ENCODE data around the gene CACNA1D. TPM values are rescaled to one million over a fixed set of nuclear protein-coding genes. Genes with fewer than 3 reads are reported as not detected.

The CACNA1D gene
- total and polyA plus RNA-seq, 9 of the 15 experiments (the other 6 are each of a cell fraction or from before 2014, with no cell fraction given) = 0.29 TPM; not detected in 8

GRCh38 chr3:53695324-53695690 is 200.9 kb downstream of the CACNA1D start:
- no peaks in the 10 kb centered on the region for H3K4me1 ChIP-seq (replicated peaks in 1 of 2; ENCODE audit: control insufficient read depth in 2 of 2, insufficient read depth in 2 of 2, low read length in 2 of 2)
- H3K9ac ChIP-seq (ENCODE audit: insufficient read depth in 1 of 2, low read depth in 2 of 2, low read length in 2 of 2) = no peak overlapping the region
- CTCF ChIA-PET (ENCODE audit: low intra/inter-chr PET ratio) = no interaction called here
- peaks cover 0 to 7% of the 10 kb centered on the region in 2 experiments; a peak in 2 of 5 replicates for H3K27me3 ChIP-seq (ENCODE audit: control insufficient read depth in 2 of 2, insufficient read depth in 2 of 2, low read length in 2 of 2)
- no peaks in the 10 kb centered on the region for H3K36me3 ChIP-seq (ENCODE audit: control insufficient read depth, insufficient read depth, low read length)
- ATAC-seq = no peak
- DNase-seq (ENCODE audit: extremely low read depth in 1 of 4, low spot score in 3 of 4) = no peak
- intact Hi-C loops (cut with micrococcal nuclease) = no loop called here
- no peaks in the 10 kb centered on the region for H3K79me2 ChIP-seq (ENCODE audit: control insufficient read depth, insufficient read depth, low read length)
- H3K9me1 ChIP-seq (ENCODE audit: control insufficient read depth, insufficient read depth, low read length) = no peaks in the 10 kb centered on the region
- no peaks in the 10 kb centered on the region for H3K9me3 ChIP-seq (replicated peaks; ENCODE audit: control insufficient read depth, insufficient read depth, low read depth, low read length)
- 2% methylated on average over 6 of the region's 7 CpGs for WGBS (ENCODE audit: insufficient coverage, low coverage, missing lambda C conversion rate)
- no peaks in the 10 kb centered on the region for H4K20me1 ChIP-seq (replicated peaks; ENCODE audit: control insufficient read depth, insufficient read depth, low read length)
- no peak overlapping the region for H3K4me3 ChIP-seq
- H2AFZ ChIP-seq (ENCODE audit: low read depth, low read length) = no peak overlapping the region
- BruUV-seq (replicated peaks) = no TSS peak
- in situ Hi-C loops (cut with MboI) = no loop called here
- no peak for FAIRE-seq
- POLR2A ChIA-PET = no interaction called here
- no peak overlapping the region for H3K27ac ChIP-seq (ENCODE audit: extremely low read depth, low read depth, low read length)
- H3K4me2 ChIP-seq (ENCODE audit: insufficient read depth, low read length) = no peak overlapping the region
- TF ChIP-seq ZNF778 (CRISPR knock-in tag; IDR thresholded peaks at IDR 0.05) = no peak
- TF ChIP-seq ZNF408 (CRISPR knock-in tag; IDR thresholded peaks at IDR 0.05; ENCODE audit: low read depth) = no peak
- TF ChIP-seq NRF1 (conservative IDR thresholded peaks at IDR 0.05 in 1 of 2, IDR thresholded peaks at IDR 0.05 in 1 of 2) = no peak
- TF ChIP-seq CAMTA2 (CRISPR knock-in tag; conservative IDR thresholded peaks at IDR 0.05) = no peak
- TF ChIP-seq ZHX1 (conservative IDR thresholded peaks at IDR 0.05; ENCODE audit: low read length) = no peak
- no peak for TF ChIP-seq TAL1 (IDR thresholded peaks at IDR 0.05)
- TF ChIP-seq TRIM25 (IDR thresholded peaks at IDR 0.05; ENCODE audit: borderline replicate concordance) = no peak
- TF ChIP-seq ZBTB2 (IDR thresholded peaks at IDR 0.05) = no peak
- no peak for TF ChIP-seq ZNF277 (CRISPR knock-in tag; IDR thresholded peaks at IDR 0.05; ENCODE audit: borderline replicate concordance)
- TF ChIP-seq ETV5 (CRISPR knock-in tag; IDR thresholded peaks at IDR 0.05; ENCODE audit: low read depth) = no peak
- no peak for TF ChIP-seq BRF1 (IDR thresholded peaks at IDR 0.05; ENCODE audit: borderline replicate concordance, extremely low read depth, insufficient read length)

Measured in K562 (cell line).